GM19099 (cell line): Measurements from ENCODE around the gene SLC2A10.

Experiments
- POLR2A ChIP-seq: IDR thresholded peaks from 3 replicates; pipeline ENCODE4 v1.6.1; 2011; ENCODE audit warnings: low read depth; ENCODE audit not compliant: insufficient read length; ENCODE audit errors: extremely low read depth

Gene SLC2A10

GRCh38 chr20:46709459-46710152, at the start of gene SLC2A10:
SLC2A10 (plus strand) TSS chr20:46709649; CDS start chr20:46709737, 88 bp downstream.
- TF ChIP-seq POLR2A = no peak

- no peak for TF ChIP-seq POLR2A
These were observed 49.0 kb upstream of the SLC2A10 start for GRCh38 chr20:46660487-46660886.

GRCh38 chr20:46661659-46662058, 47.8 kb upstream of the SLC2A10 start:
- no peak for TF ChIP-seq POLR2A

- TF ChIP-seq POLR2A = no peak
These were observed 45.9 kb upstream of the SLC2A10 start for GRCh38 chr20:46663531-46663930.

- no peak for TF ChIP-seq POLR2A
These were observed 43.8 kb upstream of the SLC2A10 start for GRCh38 chr20:46665602-46666001.

GRCh38 chr20:46666306-46666705, 43.1 kb upstream of the SLC2A10 start:
- no peak for TF ChIP-seq POLR2A

- no peak for TF ChIP-seq POLR2A
These were observed 42.5 kb upstream of the SLC2A10 start for GRCh38 chr20:46666818-46667515.

- no peak for TF ChIP-seq POLR2A
These were observed 39.2 kb upstream of the SLC2A10 start for GRCh38 chr20:46670228-46670584.

GRCh38 chr20:46670585-46671584, 38.6 kb upstream of the SLC2A10 start:
- no peak for TF ChIP-seq POLR2A

- no peak for TF ChIP-seq POLR2A
These were observed 37.4 kb upstream of the SLC2A10 start for GRCh38 chr20:46671866-46672542.

- no peak for TF ChIP-seq POLR2A
These were observed 36.8 kb upstream of the SLC2A10 start for GRCh38 chr20:46672543-46673148.

- no peak for TF ChIP-seq POLR2A
These were observed 35.8 kb upstream of the SLC2A10 start for GRCh38 chr20:46673394-46674252.
